ENCODE measurements around the gene CHTOP. TPM values are rescaled to one million over a fixed set of nuclear protein-coding genes. Genes with fewer than 3 reads are reported as not detected.

CHTOP gene
- polyA plus RNA-seq, 1 of the 3 experiments (the other 2 are of a cell fraction), result 84.9 TPM

GRCh38 chr1:153617663-153618062 is 16.2 kb upstream of the CHTOP start (continued):
- no peak for TF ChIP-seq CHD2 (IDR thresholded peaks at IDR 0.05; ENCODE audit: low read length, partially characterized antibody)
- TF ChIP-seq RAD21 (IDR thresholded peaks at IDR 0.05; ENCODE audit: low read length), result peak; percentile 64
- no peak for TF ChIP-seq USF2 (IDR thresholded peaks at IDR 0.05; ENCODE audit: borderline replicate concordance, low read depth, low read length)
- peak; percentile 81 for TF ChIP-seq CTCF (IDR thresholded peaks at IDR 0.05)
- no peak for TF ChIP-seq FOSL2 (IDR thresholded peaks at IDR 0.05; ENCODE audit: borderline replicate concordance, low read depth)
- no peak for TF ChIP-seq NRF1 (IDR thresholded peaks at IDR 0.05; ENCODE audit: low read depth, low read length)
- TF ChIP-seq ELF1 (IDR thresholded peaks at IDR 0.05), result no peak
- no peak for TF ChIP-seq RXRA (IDR thresholded peaks at IDR 0.05; ENCODE audit: borderline replicate concordance, low read depth)
- TF ChIP-seq NFIC (IDR thresholded peaks at IDR 0.05; ENCODE audit: borderline replicate concordance), result no peak

- no peak overlapping the region for H3K9ac ChIP-seq
- no peaks in the 10 kb centered on the region for H3K9me3 ChIP-seq
- no peak overlapping the region for H2AFZ ChIP-seq (ENCODE audit: low read depth)
- no peak for DNase-seq
- CTCF ChIA-PET, result interaction anchor here (0.6 to 8.0 kb wide), 7 partner anchors 9 to 109 kb away, joined by 3 to 100 read pairs (median 4); partner anchors contain the start of genes S100A1 and S100A13
- no peak overlapping the region for H3K4me3 ChIP-seq (ENCODE audit: low read depth in 2 of 2, low read length in 1 of 2)
- H3K27me3 ChIP-seq (ENCODE audit: insufficient read depth), result no peaks in the 10 kb centered on the region
- peaks cover 0 to 4% of the 10 kb centered on the region in 2 experiments; a peak in 1 of 4 replicates for H3K4me1 ChIP-seq (ENCODE audit: control insufficient read depth in 1 of 2, insufficient read depth in 2 of 2, low read depth in 1 of 2, low read length in 1 of 2)
- no peak overlapping the region for H3K27ac ChIP-seq (ENCODE audit: low read depth in 2 of 2, low read length in 1 of 2)
- H4K20me1 ChIP-seq (ENCODE audit: insufficient read depth), result no peaks in the 10 kb centered on the region
- no peak overlapping the region for H3K4me2 ChIP-seq
- H3K36me3 ChIP-seq (replicated peaks in 1 of 2; ENCODE audit: control insufficient read depth in 1 of 2, insufficient read depth in 2 of 2, low read length in 1 of 2), result no peaks in the 10 kb centered on the region
- peaks cover 4% of the 10 kb centered on the region for H3F3A ChIP-seq (replicated peaks; ENCODE audit: insufficient read depth)
- POLR2A ChIA-PET, result interaction anchor here (1.3 kb wide), 1 partner anchor 15 kb away, joined by 3 read pairs; the partner anchor contains the start of gene CHTOP
- WGBS (ENCODE audit: low lambda C conversion rate), result 98% methylated on average over 5 of the region's 6 CpGs
- TF ChIP-seq FOXJ3 (CRISPR knock-in tag; IDR thresholded peaks at IDR 0.05) (no peak), CHD2 (IDR thresholded peaks at IDR 0.05; ENCODE audit: low read length, partially characterized antibody) (no peak), YY1 (IDR thresholded peaks at IDR 0.05; ENCODE audit: low read depth) (no peak), FOXM1 (IDR thresholded peaks at IDR 0.05; ENCODE audit: low read depth) (no peak), RXRA (IDR thresholded peaks at IDR 0.05; ENCODE audit: borderline replicate concordance, low read depth) (no peak), GATA2 (CRISPR knock-in tag; IDR thresholded peaks at IDR 0.05) (no peak), SIN3A (IDR thresholded peaks at IDR 0.05; ENCODE audit: borderline replicate concordance, low read depth, low read length) (no peak), TAF1 (IDR thresholded peaks at IDR 0.05; ENCODE audit: borderline replicate concordance, low read depth, low read length) (no peak), EP300 (IDR thresholded peaks at IDR 0.05; ENCODE audit: borderline replicate concordance in 1 of 2, low read depth in 1 of 2, low read length in 1 of 2) (no peak), IRF3 (IDR thresholded peaks at IDR 0.05; ENCODE audit: low read depth, low read length) (no peak), JUND (IDR thresholded peaks at IDR 0.05) (no peak), ELF1 (IDR thresholded peaks at IDR 0.05) (no peak), RAD21 (IDR thresholded peaks at IDR 0.05; ENCODE audit: low read length) (no peak), NFIC (IDR thresholded peaks at IDR 0.05; ENCODE audit: borderline replicate concordance) (no peak), MXI1 (IDR thresholded peaks at IDR 0.05; ENCODE audit: low read depth, low read length) (no peak), GABPA (IDR thresholded peaks at IDR 0.05; ENCODE audit: low read depth) (no peak), PBX3 (IDR thresholded peaks at IDR 0.05) (no peak), RFX5 (IDR thresholded peaks at IDR 0.05; ENCODE audit: low read length) (no peak)
- H3K79me2 ChIP-seq (ENCODE audit: insufficient read depth), result no peaks in the 10 kb centered on the region
- H3K9me2 ChIP-seq, result no peaks in the 10 kb centered on the region
Measured at GRCh38 chr1:153619171-153619570, 14.7 kb upstream of the CHTOP start.
